Hepatocyte (in vitro differentiated cells): ENCODE data around the gene SPOCD1.

ENCODE experiments used
- CTCF ChIP-seq: fragments of 200-600 bp; sonication (generic); IDR thresholded peaks from 2 replicates; pipeline ENCODE4 v1.5.1; 2016; ENCODE audit warnings: antibody characterized with exemption, mild to moderate bottlenecking; ENCODE audit not compliant: poor library complexity
- EZH2phosphoT487 ChIP-seq: fragments of 200-600 bp; sonication (generic); IDR thresholded peaks from one replicate; pipeline ENCODE4 v1.6.1; 2018; ENCODE audit warnings: antibody characterized with exemption, mild to moderate bottlenecking, low read depth, moderate library complexity; ENCODE audit not compliant: unreplicated experiment, severe bottlenecking

DNA sequence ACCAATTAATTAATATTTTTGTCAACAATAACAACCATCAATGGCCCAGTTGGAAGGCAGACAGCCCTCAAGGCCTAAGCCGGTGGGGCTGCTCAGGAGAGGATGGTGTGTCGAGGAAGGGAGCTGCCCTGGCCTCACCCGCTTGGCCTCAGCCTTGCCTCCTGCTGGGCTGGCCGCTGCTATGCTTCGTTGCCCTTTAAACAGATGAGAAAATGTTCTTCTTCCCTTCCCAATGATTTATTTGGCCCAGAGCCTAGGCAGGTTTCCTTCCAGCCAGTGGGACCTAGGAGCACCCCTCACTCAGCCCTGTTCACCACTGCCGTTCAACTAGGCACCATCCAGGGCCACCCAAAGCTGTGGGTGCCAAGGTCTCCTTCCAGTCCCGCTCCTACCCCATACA, 48.6 kb downstream of the SPOCD1 start:
- TF ChIP-seq CTCF (no peak), EZH2phosphoT487 (no peak)
